HG03159 (cell line): ENCODE results near the gene MTHFD2L.
A peak's percentile ranks its signal among the peaks of the same experiment; 100 is the strongest.

Experiments used
- ATAC-seq: cut with Tn5 transposase; IDR thresholded peaks from one replicate; pipeline ENCODE4 v1.9.1; 2021; ENCODE audit warnings: mild to moderate bottlenecking, moderate library complexity; ENCODE audit not compliant: unreplicated experiment

Gene MTHFD2L

DNA sequence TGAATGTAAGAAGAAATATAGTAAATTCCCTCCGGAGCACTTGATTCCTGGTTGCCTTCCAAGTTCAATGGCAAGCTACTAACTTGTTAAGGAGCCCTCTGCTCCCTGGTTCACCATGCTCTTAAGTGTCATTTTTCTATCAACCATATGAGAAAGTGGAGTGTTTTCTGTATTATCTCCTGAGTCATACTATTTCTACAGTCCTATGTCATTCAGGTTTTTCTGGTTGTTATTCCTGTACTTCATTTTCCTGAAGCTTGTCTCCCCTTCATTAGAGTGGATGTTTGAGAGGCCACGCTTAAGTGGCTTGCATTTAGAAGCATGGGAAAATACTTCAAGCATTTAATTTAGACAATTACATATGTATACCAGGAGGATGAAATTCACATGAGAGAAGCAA is 135.6 kb downstream of the MTHFD2L start:
- no peak for ATAC-seq

DNA sequence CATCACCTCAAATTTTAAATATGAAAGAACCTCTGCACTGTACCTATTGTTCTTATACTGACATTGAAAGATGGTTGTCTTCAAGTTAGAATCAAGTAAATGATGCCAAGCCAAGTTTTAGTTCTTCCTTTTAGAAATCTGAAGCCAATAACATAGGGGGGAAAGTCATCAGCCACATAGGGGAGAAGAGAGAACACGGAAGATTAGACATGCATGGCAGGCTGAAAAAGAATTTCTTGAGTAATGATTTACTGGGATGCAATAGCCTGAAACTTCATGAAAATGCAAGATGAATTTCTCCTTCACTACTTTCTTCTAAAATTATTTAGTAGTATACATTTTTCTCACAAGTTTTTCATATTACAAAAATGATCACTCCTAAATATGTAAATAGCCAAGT is 136.8 kb downstream of the MTHFD2L start:
- ATAC-seq, result no peak

DNA sequence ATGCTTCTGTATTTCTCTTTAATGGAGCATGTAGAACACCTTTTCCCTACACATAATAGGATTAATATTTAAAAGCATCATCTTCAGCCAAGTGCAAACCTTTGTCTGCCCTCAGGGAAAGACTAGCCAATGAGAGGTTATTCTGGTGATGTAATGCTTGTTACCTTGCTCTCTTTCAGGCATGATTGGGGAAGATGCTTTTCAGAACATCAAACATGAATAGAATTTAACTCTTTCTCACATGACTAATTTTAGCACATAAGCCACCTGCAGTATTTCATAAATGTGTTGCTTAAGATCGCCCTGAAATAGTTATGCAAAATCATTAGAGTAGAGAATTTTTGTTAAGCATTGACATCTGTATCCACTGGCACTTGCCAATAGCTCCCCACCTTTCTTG is 139.6 kb downstream of the MTHFD2L start:
- ATAC-seq, result no peak

DNA sequence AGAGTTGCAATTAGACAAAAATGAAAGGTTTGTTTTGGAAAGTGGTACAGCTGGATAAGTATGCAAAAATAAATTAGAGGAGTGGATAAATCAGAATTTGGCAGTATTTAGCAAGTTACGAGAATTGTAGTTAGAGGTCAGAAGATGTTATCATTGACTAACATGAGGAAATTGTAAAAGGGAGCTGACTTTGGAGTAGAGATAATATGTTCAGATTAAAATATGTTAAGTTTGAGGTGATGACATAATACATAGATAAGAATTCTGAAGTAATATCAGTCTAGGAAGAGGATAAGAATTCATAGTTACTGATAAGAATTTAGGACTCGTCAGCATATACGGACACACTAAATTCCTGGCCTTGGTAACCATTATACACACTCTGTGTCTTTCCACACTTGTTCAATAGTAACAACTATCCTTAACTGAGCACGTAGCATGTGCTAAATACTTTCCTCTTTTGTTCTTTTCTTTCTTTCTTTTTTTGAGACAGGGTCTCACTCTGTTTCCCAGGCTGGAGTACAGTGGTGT is 146.2 kb downstream of the MTHFD2L start:
- ATAC-seq, result no peak

- no peak for ATAC-seq
Observed at GRCh38 chr4:74305000-74305399, 147.1 kb downstream of the MTHFD2L start.

- no peak for ATAC-seq
Observed at GRCh38 chr4:74307170-74307569, 149.3 kb downstream of the MTHFD2L start.

DNA sequence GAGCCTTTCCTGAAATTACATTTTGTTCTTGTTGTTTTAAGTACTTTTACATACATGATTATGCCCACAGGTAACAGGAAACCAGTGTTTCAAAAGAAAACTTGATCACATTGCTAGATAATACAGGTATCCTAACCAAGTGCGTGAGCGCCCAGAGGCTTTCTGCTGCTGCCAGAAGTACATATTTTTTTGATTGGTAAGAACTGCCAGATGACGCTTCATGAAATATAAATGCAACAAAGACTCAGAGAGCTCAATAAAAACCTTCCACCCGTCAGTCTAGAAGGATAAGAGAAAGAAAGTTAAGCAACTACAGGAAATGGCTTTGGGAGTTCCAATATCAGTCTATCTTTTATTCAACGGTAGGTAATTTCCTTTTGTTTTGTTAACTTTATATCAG is 150.3 kb downstream of the MTHFD2L start, which contains the start of gene EPGN:
TSS of gene EPGN (plus strand) at position 256 of the 400 bp plus-strand sequence. CDS start at position 320, 64 bp downstream.
- ATAC-seq, result no peak

DNA sequence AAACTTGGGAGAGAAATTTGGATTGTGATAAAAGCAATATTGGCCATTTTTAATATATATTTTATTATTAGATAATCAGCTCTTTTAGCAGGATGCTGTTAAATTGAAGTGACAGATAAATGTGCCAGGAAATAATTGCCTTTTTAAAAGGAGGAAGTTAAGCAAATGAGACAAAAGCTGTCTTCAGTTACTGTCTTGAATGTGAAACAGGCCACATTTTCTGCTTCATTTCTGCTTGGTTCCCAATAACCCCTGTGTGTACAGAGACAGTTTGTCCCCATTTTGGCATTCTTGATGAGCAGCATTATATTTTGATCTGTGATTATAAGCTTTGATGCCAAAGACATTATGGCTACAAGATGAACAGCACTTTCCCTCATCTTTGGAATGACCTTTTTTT is 151.3 kb downstream of the MTHFD2L start:
- ATAC-seq, result no peak

- ATAC-seq, result no peak
Observed at GRCh38 chr4:74311696-74312313, 153.9 kb downstream of the MTHFD2L start.

- no peak for ATAC-seq
Observed at GRCh38 chr4:74314329-74314728, 156.4 kb downstream of the MTHFD2L start.

GRCh38 chr4:74314944-74315343 is 157.0 kb downstream of the MTHFD2L start:
- ATAC-seq, result no peak

DNA sequence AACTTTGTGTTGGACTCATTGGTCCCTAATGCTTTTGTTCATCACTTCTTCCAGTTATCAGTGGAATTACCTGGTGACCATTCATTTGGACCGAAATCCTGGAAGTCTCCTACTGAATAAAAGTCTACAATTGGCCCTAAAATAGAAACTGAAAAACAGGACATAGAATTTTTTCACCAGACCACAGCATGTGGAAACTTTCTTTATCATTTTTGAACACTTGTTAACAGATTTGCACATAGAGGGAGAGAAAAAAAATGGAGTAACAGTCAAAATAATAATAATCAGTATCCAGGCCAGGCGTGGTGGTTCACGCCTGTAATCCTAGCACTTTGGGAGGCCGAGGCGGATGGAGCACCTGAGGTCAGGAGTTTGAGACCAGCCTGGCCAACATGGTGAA is 157.5 kb downstream of the MTHFD2L start:
- no peak for ATAC-seq

DNA sequence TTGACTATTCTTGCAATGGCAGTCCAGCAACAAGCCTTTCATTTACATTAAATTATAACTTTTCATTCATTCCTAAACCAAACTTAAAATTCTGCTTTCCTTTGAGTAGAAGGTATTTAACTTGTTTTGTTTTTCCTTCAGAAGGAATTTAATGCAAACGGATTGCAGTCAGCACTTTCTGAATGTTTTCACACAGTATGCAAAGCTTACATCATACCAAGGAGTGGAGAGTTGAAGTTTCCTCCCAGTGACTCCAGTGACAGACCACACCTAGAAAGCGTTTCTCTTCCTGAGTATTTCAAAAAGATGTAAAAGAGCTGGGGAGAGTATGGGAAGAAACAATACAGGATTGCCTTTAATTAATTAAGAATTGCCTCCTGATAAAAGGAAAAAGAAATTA is 158.5 kb downstream of the MTHFD2L start:
- no peak for ATAC-seq

DNA sequence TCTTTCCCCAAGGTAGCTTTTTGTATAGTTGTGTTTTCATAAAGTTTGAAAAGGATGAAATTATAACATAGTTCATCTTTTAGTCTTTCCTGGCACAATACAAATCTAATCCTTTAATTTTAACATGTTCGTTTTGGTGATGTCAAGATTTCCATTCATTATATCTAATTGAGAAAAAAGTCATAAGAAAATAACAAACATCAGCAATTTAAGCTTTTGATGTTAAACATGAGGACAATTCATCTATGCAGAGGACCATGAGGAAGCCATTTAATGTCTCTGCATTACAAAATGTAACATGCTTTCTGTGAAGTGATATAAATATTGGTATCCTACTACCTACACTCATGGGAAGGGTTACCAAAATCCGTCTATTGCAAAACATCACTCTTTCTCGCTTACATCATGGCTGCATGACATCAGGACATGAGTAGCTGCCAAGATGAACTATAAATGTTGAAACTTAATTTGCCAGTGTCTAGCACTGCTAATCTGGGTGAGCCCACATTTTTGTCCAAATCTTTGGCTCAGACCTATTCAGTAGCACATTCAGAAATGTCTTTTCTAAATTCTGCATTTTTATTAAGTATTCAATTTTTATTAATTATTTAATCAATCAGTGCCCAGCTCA is 159.8 kb downstream of the MTHFD2L start:
- ATAC-seq, result no peak

DNA sequence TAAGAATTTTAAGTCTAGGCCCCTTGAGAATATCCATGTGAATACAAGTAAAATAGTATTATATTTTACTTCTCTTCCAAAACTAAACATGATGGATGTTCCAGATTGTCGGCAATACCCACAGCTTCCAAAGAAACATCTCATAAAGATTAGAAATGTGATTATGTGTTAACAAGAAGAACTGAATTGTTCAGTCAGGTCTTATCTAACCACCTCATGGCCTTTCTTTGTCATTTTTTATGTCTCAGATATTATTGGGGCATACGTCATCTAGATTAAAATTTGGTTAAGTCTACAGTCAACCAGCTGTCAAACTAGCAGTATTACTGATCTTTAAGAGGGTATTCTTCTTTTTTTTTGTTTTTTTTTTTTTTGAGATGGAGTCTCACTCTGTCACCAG is 160.4 kb downstream of the MTHFD2L start:
- no peak for ATAC-seq

DNA sequence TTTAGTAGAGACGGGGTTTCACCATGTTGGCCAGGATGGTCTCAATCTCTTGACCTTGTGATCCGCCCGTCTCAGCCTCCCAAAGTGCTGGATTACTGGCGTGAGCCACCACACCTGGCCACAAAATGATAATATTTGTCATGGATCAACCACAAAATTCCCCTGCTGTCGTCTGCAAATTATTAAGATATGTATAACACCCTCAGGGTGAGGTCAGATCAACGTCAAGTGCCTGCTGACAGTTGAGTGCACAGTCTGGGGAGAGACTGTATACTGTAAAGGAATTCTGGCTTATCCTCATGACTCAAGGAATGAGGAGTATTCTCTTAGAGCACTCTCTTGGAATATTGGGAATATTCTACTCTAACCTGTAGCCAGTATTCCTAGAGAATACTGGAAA is 161.6 kb downstream of the MTHFD2L start:
- ATAC-seq, result no peak

- ATAC-seq, result peak; percentile 68
Observed at GRCh38 chr4:74320559-74321118, 162.7 kb downstream of the MTHFD2L start.

DNA sequence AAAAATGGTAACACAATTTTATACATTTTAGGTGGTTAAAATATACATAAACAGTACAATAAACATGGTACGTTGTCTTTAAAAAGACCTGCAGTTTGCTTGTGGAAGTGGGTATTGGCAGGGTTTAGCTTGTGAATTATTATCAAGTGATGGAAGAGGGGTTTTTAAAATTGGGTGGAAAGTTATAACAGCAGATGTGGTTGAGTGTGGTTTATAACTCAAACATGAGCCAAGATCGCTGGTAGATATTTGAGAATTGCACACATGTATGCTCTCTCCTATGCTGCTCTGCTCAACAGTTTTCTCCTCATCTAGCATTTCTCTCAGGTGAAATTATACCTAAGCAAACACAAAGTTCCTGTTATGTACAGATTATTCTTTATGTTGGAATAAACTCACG is 164.4 kb downstream of the MTHFD2L start:
- no peak for ATAC-seq

DNA sequence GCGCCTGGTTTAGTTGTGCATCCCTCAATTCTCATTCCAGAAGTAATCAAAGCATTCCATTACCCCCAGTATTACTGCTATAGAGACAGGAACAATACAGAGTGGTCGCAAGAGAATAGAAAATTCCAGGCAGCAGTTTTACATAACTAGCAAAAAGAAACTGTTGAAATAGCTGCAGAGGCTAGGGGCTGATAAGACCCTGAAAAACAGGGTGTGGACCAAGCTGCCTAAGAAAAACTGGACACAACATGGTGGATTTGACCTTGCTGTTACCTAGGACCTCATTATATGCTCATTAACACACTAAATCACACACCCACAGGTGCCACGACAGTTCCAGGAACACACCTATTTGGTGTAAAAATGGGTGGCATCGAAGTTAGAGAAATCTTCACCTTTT is 165.7 kb downstream of the MTHFD2L start:
- no peak for ATAC-seq

DNA sequence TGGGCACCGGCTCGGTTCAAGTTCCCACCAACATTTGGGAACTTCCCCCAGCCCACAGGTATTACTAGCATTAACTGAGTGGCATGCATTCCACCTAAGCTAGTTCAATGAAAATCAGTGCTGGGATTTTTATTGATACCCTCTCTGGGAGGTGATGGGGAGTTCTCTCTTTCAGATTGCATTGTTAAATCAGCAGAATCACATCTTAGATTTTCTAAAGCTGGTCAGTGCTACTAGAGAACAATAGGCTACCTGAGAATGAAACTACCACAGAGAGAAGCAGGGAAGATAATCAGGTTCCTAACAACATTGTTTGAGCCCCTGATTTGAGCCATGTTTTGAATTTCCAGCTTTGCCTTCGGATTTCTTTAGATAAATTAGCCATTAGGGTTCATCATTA is 166.3 kb downstream of the MTHFD2L start:
- no peak for ATAC-seq

- ATAC-seq, result no peak
Observed at GRCh38 chr4:74325886-74326285, 168.0 kb downstream of the MTHFD2L start.

- no peak for ATAC-seq
Observed at GRCh38 chr4:74327762-74328161, 169.8 kb downstream of the MTHFD2L start.
